Dermis microvascular lymphatic vessel endothelial cell (primary cell): ENCODE measurements around the gene RNASE8. TPM values are rescaled to one million over a fixed set of nuclear protein-coding genes. Genes with fewer than 3 reads are reported as not detected.

Experiments used
- DNase-seq, 2 donors: peaks; one replicate each; pipeline versions ENCODE4 v3.0.0 to v3.0.0-alpha.2; 2010; ENCODE audit warnings: low read depth in 2 of 2
- total RNA-seq: library from RNA; depleted of rRNA; stranded (reverse); fragments of >200 nt; gene quantifications from 2 replicates; pipeline ENCODE4 v1.2.1, GENCODE V29; 2014

Gene RNASE8
- total RNA-seq, 1 donor from 2014 or later: not detected

DNA sequence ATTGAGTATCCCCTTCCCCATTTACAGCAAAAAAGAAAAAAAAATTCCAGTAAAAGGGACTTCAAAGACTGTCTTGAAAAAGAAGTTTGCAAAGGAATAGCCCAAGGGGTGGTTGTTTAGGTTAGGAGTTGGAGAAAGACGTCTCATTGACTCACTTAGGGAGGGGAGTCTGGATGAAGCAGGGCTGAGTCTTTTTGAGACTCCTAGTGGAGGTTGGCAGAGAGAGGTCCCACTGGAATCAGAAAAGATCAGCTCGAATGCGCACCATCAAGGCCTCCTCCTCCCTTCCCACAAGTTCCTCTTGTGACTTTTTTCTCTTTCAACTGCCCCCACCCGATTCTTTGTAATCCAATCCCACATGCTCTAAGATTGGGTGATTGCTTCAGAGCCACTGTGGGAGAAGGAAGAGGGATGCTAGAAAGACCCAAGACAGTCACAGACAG, 14.4 kb downstream of the RNASE8 start:
- DNase-seq: no peak

DNA sequence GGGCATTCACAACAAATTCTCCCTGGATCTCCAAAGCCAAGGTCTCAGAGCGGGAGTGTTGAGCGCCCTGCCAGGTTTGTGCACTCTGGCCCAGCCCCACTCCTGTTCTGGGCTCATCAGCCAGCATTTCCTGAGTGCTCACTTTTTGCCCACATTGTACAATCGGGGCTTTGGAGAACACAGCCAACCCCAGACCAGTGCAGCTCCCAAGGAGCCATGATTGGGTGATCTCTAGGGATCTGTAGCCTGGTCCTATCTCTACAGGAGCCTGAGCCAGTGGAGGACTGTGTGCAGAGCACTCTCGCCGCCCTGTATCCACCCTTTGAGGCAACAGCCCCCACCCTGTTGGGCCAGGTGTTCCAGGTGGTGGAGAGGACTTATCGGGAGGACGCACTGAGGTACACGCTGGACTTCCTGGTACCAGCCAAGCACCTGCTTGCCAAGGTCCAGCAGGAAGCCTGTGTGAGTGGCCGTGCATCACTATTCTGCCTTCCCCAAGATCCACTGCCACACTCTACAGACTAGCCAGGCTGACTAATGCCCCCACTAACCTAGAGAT, 15.2 kb downstream of the RNASE8 start:
- no peak for DNase-seq

DNA sequence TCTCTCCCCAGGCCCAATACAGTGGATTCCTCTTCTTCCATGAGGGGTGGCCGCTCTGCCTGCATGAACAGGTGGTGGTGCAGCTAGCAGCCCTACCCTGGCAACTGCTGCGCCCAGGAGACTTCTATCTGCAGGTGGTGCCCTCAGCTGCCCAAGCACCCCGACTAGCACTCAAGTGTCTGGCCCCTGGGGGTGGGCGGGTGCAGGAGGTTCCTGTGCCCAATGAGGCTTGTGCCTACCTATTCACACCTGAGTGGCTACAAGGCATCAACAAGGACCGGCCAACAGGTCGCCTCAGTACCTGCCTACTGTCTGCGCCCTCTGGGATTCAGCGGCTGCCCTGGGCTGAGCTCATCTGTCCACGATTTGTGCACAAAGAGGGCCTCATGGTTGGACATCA, 16.3 kb downstream of the RNASE8 start:
- DNase-seq: no peak

DNA sequence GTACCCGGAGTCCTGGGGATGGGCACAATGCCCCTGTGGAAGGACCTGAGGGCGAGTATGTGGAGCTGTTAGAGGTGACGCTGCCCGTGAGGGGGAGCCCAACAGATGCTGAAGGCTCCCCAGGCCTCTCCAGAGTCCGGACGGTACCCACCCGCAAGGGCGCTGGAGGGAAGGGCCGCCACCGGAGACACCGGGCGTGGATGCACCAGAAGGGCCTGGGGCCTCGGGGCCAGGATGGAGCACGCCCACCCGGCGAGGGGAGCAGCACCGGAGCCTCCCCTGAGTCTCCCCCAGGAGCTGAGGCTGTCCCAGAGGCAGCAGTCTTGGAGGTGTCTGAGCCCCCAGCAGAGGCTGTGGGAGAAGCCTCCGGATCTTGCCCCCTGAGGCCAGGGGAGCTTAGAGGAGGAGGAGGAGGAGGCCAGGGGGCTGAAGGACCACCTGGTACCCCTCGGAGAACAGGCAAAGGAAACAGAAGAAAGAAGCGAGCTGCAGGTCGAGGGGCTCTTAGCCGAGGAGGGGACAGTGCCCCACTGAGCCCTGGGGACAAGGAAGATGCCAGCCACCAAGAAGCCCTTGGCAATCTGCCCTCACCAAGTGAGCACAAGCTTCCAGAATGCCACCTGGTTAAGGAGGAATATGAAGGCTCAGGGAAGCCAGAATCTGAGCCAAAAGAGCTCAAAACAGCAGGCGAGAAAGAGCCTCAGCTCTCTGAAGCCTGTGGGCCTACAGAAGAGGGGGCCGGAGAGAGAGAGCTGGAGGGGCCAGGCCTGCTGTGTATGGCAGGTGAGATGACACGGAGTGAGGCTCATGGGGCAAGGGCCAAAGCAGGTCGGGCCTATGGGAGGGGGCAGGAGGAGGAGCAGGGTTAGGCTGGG, 17.0 kb downstream of the RNASE8 start:
- DNase-seq: no peak

DNA sequence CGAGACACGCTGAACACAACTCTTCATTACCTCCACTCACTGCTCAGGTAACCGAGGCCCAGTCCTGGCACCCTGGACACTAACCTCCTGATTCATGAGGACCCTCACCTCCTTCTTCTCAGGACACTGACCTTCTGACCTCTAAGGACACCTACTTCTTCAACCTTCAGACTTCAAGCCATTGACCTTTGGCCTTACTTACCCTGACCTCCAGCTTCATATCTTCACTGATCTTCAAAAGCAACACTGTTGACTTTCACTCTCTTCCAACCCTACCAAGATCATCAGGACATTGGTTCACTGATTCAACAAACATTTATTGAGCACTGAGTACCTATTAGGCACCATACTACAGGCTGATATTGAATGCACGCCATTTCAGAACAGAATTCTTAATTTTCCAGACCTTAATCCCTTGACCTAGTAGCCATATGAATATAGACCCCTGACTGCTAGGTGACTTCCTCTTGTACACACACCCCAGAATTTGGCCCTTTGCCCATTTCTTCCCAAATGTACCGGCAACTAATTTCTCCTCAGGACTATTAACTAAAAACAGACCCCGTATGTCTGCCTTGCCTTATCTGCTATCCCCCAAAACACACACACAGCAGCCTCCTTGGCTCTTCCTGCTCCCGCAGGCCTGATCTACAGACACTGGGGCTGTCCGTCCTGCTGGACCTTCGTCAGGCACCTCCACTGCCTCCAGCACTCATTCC, 18.3 kb downstream of the RNASE8 start:
- DNase-seq: no peak

DNA sequence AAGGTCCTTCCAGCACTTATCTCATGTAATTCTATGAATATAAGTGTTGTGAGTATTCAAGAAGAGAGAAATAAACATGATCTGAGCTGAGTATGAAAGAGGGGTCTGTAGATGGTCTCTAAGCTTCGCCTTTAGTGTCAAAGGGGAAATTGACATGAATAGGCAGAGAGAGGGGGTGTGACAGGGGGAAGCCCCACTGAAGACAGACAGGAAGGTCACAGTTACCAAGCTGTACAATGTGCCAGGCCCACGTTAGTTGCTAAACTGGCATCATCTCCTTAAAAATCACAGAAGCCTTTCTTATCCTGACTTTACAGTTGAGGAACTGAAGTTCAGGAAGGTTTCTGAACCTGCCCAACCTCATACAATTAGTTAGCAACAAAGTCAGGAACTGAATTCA, 20.1 kb downstream of the RNASE8 start:
- no peak for DNase-seq

DNA sequence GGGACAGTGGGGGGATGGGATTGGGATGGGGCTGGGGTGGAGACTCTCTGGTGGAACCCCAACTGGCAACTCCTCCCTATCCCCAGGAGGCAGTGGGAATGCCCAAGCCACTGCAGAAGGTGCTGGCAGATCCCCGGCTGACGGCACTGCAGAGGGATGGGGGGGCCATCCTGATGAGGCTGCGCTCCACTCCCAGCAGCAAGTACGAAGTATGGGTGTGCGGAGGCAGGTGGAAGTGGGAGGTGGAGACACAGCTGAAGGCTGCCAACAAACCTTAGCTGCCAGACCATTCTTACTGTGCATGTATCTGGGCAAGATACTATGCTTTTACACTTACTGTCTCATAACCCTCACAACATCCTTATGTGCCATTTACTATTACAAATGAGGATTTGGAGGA, 20.7 kb downstream of the RNASE8 start:
- DNase-seq: no peak

DNA sequence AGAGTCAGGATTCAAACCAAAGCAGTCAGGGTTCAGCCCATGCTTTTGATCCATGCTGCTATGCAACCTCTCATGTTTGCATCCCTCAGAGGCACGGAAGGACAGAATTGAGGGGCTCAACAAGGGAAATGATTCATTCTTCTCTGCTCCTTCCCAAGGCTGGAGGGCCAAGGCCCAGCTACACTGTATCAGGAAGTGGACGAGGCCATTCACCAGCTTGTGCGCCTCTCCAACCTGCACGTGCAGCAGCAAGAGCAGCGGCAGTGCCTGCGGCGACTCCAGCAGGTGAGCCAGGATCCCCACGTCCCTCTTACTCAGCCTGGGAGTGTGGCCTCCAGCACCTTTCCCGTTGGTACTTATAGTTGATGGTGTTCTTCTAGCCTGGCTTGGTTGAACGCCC, 21.1 kb downstream of the RNASE8 start:
- DNase-seq: no peak

DNA sequence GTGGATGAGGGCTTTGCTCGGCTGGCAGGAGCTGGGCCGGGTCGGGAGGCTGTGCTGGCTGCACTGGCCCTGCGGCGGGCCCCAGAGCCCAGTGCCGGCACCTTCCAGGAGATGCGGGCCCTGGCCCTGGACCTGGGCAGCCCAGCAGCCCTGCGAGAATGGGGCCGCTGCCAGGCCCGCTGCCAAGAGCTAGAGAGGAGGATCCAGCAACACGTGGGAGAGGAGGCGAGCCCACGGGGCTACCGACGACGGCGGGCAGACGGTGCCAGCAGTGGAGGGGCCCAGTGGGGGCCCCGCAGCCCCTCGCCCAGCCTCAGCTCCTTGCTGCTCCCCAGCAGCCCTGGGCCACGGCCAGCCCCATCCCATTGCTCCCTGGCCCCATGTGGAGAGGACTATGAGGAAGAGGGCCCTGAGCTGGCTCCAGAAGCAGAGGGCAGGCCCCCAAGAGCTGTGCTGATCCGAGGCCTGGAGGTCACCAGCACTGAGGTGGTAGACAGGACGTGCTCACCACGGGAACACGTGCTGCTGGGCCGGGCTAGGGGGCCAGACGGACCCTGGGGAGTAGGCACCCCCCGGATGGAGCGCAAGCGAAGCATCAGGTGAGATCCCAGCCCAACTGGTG, 24.0 kb downstream of the RNASE8 start:
- no peak for DNase-seq

DNA sequence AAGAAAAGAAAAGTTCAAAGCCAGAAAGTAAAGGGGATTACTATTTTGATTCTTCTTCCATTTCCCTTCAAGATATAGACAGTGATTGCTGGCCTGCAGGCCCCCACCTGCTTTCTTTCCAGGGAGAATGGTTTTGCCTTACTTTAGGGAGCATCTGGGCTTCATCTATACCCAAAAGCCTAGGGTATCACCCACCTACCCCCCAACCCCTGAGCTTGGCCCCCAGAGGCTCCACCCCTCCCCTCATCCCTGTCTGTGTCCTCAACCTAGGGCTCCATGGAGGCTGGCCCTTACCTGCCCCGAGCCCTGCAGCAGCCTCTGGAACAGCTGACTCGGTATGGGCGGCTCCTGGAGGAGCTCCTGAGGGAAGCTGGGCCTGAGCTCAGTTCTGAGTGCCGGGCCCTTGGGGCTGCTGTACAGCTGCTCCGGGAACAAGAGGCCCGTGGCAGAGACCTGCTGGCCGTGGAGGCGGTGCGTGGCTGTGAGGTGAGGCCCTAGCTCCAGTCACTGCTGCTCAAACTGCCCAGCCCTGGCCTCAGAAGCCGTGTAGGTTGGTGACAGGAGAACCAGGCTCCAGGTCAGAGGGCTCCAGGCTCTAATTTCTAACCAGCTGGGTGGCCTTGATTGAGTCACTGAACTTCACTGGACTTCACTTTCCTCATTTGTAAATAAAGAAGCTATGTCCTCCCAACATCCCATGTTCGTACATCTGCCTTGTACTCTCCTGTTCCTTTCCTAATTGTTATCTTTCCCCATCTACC, 26.1 kb downstream of the RNASE8 start:
- no peak for DNase-seq

DNA sequence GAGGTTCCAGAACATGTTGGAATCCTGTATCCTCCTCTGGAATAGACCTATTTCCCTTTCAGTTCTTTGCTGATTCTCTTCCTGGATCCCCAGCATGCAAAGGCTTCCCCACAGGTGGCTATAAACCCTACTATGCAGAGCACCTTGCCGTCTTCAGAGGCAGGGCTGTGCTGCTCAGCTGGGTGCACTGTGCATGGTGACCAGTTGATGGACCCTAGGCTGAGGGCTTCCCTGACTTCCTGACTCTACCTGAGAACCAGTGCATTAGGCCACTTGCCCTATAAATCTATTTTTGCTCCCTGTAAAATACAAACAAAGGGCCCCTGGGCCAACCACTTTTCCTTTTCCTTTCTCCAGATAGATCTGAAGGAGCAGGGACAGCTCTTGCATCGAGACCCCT, 26.8 kb downstream of the RNASE8 start:
- DNase-seq: no peak

DNA sequence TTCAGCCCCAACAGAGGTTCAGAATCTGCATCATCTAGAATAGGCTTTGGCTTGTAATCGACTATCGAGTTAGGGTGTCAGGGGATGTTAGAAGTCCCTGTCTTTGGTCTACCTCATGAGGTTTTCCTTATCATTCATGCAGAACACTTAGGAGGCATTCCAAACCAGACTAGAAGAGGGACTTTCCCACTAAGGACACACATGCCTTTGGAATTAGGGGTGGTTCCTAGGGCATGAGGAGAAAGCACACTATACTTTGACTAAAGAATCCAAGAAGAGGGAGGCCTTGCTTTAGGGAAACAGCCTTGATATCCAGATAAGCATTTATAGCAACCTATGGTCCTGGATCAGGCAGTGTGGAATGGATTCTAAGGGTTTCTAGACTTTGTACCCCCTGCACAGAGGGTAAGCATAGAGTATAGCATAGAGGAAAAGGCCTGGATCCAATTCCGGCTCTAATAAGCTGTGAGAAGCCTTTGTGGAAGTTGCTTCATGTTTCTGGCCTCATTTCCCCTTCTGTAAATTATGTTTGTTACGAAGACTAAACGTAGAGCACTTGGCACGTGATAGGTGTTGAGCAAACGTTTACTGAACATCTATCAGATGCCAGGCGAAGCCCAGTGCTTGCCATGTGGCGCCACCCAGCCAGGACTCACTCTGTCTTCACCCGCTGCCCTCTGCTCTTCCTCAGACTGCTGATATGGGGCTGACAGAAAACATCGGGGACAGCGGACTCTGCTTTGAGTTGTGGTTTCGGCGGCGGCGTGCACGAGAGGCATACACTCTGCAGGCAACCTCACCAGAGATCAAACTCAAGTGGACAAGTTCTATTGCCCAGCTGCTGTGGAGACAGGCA, 27.6 kb downstream of the RNASE8 start:
- DNase-seq: no peak

DNA sequence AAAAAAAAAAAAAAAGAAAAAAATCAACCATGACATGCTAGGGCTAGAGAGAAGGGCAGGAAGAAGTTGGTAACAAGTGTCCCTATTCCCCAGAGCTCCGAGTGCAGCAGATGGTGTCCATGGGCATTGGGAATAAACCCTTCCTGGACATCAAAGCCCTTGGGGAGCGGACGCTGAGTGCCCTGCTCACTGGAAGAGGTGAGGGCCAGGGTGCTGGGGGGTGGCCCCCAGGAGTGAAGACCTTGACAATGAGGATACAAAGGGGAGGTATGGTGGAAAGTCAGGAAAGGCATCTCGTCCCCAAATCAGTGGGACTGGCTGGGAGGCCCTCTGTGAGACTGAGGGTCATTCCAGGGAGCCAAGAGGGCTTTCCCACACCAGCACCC, 29.3 kb downstream of the RNASE8 start:
- DNase-seq: no peak

DNA sequence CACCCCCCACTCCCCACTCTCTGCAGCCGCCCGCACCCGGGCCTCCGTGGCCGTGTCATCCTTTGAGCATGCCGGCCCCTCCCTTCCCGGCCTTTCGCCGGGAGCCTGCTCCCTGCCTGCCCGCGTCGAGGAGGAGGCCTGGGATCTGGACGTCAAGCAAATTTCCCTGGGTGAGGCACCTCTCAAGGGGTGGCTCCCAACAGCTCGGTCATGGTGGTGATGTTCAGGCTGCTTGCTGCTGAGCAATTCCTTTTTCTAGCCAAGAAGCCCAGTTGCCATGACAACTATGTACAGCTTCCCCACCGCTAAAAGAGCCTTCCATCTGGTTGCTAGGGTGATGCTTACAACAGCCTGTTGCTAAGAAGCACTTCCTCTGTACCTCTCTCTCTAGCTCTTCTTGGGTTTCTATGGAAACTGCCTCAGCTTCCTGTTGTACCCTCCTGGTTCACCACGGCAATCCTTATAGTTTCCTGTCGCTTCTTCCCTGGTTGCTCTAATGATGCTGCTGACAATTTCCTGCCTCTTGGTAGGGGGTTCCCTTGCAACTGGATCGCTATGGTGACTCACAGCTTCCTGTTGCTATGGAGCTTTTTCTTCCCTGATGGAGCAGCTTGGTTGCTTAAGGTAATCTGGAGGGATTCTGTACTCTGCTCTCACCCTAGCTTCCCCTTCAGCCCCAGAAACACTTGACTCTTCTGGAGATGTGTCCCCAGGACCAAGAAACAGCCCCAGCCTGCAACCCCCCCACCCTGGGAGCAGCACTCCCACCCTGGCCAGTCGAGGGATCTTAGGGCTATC, 29.9 kb downstream of the RNASE8 start:
- peak; percentile 85 to 91 for DNase-seq

DNA sequence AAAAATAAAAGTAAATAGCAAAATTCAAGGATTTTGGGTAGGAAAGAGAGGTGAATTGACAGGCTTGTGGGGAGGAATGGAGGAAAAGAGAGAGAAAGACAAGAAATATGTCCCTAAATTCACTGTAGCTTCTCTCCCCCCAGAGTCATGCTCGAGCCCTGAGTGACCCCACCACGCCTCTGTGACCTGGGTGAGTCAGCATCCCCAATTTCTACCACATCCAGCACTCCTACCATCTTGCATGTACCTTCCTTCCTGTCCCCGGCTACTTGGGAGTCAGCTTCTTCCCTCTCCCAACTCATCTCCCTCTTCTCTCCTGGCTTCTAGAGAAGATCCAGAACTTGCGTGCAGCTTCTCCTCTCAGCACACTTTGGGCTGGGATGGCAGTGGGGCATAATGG, 31.1 kb downstream of the RNASE8 start:
- DNase-seq: no peak

DNA sequence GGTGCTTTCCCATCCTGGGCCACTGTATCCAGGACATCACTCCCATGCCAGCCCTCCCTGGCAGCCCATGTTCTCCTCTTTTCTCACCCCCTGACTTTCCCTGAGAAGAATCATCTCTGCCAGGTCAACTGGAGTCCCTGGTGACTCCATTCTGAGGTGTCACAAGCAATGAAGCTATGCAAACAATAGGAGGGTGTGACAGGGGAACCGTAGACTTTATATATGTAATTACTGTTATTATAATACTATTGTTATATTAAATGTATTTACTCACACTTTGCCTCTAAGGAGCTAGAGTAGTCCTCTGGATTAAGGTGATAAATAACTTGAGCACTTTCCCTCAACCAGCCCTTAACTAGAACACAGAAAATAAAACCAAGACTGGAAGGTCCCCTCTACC, 31.6 kb downstream of the RNASE8 start:
- DNase-seq: no peak

DNA sequence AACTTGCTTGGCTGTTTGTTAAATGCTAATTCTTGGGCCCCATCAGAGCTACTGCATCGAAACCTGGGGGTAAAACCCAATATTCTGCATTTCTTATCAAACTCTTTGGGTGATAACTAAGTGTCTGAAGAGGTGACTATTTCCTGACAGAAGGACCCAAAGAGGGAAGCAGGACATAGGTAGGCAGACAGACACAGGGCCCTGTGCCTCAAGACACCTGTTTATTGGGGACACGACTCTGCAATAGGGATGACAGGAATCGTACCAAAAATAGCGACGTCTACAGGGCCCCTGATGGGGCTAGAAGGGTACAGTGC, 32.2 kb downstream of the RNASE8 start:
- no peak for DNase-seq

DNA sequence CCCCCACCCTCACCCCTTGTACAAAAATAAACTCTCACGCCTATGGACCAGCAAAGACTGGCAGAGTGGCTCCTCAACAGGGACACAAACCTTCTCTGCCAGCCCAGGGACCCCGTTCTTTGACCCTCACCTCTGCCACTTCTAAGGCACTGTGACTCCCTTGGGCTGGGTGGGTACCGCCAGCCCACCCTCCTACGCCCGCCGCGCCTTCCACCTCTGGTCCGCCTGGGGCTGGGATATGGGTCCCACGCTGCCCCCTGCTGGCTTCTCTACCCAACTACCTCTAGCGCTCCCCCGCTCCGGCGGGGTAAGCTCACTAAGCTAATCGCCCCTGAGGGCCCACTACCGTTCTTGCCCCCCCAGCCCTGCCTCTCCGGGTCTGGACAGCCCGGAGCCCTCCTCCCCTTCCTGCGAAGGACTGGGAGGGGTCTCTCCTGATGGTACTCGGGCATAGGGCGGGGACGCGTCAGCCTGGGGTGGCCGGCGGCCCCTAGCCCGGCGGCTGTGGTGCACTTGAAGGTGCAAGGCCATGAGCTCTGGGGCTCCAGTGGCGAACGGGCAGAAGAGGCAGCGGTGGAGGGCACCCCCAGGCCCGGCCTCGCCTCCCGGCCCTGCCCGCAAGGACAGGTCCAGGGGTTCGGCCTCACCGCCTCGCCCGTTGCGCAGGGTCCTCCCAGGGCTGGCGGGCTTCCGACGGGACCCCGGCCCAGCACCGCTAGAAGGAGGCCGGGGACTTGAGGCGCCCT, 32.7 kb downstream of the RNASE8 start:
- no peak for DNase-seq
